Measurements from ENCODE around the gene ABI1.

GRCh38 chr10:26815500-26815899, 45.3 kb downstream of the ABI1 start:
- TF ChIP-seq RARA (CRISPR knock-in tag; IDR thresholded peaks at IDR 0.05) (no peak), HNRNPUL1 (IDR thresholded peaks at IDR 0.05; ENCODE audit: low read depth, low read length) (no peak)
